ENCODE data around the gene AMZ1.

Gene AMZ1

GRCh38 chr7:2655870-2656614 lies 32.0 kb upstream of the AMZ1 start:
- no peak for DNase-seq (ENCODE audit: low read depth in 1 of 2, low spot score in 1 of 2)
- TF ChIP-seq JUND (IDR thresholded peaks at IDR 0.05; ENCODE audit: low read depth) = no peak
- in situ Hi-C loops (cut with HindIII; ENCODE audit: low pct_unique_long_range_greater_than_20kb, low sequenced_read_pairs) = no loop called here

DNA sequence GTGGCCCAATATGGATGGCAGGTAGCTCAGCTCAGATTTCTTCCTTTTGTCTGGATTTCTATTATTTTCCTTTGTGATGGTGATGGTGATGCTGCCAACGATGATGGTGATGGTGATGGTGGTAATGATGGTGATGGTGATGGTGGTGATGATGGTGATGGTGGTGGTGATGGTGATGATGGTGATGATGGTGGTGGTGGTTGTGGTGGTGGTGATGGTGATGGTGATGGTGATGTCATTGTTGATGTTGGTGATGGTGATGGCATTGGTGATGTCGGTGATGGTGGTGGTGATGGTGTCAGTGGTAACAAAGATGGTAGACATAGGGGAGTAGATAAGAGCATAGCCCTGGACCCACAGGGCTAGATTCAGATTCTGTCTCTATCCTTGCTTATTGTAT lies 30.8 kb upstream of the AMZ1 start:
- no peak for DNase-seq (ENCODE audit: low read depth in 1 of 2, low spot score in 1 of 2)
- in situ Hi-C loops (cut with HindIII; ENCODE audit: low pct_unique_long_range_greater_than_20kb, low sequenced_read_pairs) = no loop called here
- no peak for TF ChIP-seq JUND (IDR thresholded peaks at IDR 0.05; ENCODE audit: low read depth)

DNA sequence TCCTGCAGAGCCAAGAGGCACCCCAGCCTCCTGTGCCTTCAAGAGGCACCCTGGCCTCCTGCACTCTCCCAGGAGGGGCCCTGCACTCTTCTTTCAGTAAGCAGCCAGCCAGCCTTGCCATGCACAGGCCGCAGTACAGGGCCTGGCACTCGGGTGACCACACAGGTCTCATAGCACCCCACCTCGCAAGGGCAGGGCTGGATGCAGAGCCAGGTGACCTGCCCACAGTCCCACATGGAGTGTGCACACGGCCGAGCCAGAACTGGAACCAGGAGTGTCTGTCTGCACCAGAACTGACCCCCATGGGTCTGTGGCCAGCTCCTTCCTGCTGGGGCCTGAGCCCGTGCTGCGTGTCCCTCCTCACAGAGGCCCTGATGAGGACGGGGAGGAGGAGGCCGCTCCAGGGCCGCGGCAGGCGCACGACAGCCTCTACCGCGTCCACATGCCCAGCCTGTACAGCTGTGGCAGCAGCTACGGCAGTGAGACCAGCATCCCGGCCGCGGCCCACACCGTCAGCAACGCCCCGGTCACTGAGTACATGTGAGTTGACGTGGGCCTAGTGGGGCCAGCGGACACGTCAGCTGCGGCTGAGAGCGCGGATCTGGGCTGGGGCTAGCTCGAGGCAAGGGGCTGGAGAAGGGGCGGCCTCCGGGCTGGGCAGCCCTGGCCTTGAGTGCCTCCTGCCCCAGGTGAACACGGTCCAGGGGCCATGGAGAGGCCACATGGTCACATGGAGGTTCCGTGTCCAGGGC lies 29.9 kb upstream of the AMZ1 start:
- TF ChIP-seq JUND (IDR thresholded peaks at IDR 0.05; ENCODE audit: low read depth) = no peak
- in situ Hi-C loops (cut with HindIII; ENCODE audit: low pct_unique_long_range_greater_than_20kb, low sequenced_read_pairs) = no loop called here
- no peak for DNase-seq (ENCODE audit: low read depth in 1 of 2, low spot score in 1 of 2)

- in situ Hi-C loops (cut with HindIII; ENCODE audit: low pct_unique_long_range_greater_than_20kb, low sequenced_read_pairs) = no loop called here
- no peak for DNase-seq (ENCODE audit: low read depth in 1 of 2, low spot score in 1 of 2)
- no peak for TF ChIP-seq JUND (IDR thresholded peaks at IDR 0.05; ENCODE audit: low read depth)
These were observed 29.1 kb upstream of the AMZ1 start for GRCh38 chr7:2658941-2659340.

DNA sequence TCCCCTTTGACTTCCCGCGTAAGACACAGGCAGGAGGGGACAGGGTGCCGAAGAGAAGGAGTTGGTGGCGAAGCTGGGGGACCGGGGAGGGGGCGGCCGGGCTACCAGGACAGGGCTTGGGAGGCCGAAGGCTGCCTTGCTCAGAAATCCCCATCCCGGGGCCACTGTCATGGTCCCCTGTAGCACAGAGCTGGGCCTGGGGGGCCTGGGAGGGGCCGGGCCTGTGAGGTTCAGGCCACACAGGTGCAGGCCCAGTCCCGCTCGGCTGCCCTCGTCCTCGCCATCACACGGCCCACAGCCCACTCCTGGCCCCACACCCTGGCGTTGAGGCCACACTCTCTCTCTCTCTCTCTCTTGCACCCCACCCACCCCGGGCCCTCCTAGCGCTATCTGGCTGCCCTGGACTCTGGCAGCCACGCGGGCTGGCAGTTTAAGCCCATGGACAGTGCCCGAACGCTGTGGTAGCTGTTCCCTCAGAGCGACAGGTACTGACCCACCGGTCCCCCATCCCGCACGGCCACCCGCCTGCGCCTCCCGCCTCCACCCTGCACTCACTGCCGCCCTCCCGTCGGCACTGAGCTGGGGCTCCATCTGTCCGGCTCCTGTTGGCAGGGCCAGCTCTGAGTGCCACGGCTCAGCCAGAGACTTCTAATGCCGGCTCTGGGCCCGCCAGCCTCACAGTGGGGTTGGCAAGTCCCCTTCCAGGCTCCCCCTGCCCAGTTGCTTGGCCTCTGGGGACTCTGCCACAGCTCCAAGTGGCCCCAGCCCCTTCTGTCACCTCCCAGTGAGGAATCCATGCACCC lies 28.2 kb upstream of the AMZ1 start:
- DNase-seq (ENCODE audit: low read depth in 1 of 2, low spot score in 1 of 2) = no peak
- no peak for TF ChIP-seq JUND (IDR thresholded peaks at IDR 0.05; ENCODE audit: low read depth)
- in situ Hi-C loops (cut with HindIII; ENCODE audit: low pct_unique_long_range_greater_than_20kb, low sequenced_read_pairs) = no loop called here

- in situ Hi-C loops (cut with HindIII; ENCODE audit: low pct_unique_long_range_greater_than_20kb, low sequenced_read_pairs) = no loop called here
- DNase-seq (ENCODE audit: low read depth in 1 of 2, low spot score in 1 of 2) = no peak
- no peak for TF ChIP-seq JUND (IDR thresholded peaks at IDR 0.05; ENCODE audit: low read depth)
These were observed 27.5 kb upstream of the AMZ1 start for GRCh38 chr7:2660359-2661095.

- no peak for DNase-seq (ENCODE audit: low read depth in 1 of 2, low spot score in 1 of 2)
- in situ Hi-C loops (cut with HindIII; ENCODE audit: low pct_unique_long_range_greater_than_20kb, low sequenced_read_pairs) = no loop called here
- no peak for TF ChIP-seq JUND (IDR thresholded peaks at IDR 0.05; ENCODE audit: low read depth)
These were observed 26.9 kb upstream of the AMZ1 start for GRCh38 chr7:2661096-2661449.

DNA sequence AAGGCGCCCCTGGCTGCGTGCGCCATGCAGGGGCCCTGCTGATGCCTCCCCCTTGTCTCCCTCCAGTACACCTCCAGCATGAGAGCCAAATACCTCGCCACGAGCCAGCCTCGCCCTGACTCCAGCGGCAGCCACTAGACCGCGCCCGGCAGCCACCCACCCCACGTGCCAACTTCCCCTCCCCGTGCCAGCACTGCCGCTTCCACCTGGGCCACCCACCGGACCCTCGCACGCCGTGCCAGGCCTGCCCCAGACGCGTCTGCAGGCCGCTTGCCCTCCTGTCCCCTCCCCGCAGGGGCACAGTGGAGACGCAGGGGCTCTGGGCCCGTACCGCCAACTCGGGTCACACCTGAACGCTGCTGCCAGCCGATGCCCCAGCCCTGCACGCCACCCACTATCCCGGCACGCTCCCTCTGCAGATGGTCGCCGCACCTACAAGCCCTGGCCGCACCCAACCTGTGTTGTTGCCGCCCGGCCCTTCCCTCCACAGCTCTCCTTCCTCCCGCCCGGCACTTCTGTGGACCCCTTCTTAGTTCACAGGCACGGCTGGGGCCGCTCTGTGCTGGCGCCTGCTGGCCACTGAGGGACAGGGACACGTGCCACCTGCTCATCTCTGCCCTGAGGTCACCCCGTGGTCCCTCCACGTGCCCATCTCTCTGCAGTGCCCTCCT lies 26.3 kb upstream of the AMZ1 start:
- TF ChIP-seq JUND (IDR thresholded peaks at IDR 0.05; ENCODE audit: low read depth) = no peak
- DNase-seq (ENCODE audit: low read depth in 1 of 2, low spot score in 1 of 2) = no peak
- in situ Hi-C loops (cut with HindIII; ENCODE audit: low pct_unique_long_range_greater_than_20kb, low sequenced_read_pairs) = no loop called here

DNA sequence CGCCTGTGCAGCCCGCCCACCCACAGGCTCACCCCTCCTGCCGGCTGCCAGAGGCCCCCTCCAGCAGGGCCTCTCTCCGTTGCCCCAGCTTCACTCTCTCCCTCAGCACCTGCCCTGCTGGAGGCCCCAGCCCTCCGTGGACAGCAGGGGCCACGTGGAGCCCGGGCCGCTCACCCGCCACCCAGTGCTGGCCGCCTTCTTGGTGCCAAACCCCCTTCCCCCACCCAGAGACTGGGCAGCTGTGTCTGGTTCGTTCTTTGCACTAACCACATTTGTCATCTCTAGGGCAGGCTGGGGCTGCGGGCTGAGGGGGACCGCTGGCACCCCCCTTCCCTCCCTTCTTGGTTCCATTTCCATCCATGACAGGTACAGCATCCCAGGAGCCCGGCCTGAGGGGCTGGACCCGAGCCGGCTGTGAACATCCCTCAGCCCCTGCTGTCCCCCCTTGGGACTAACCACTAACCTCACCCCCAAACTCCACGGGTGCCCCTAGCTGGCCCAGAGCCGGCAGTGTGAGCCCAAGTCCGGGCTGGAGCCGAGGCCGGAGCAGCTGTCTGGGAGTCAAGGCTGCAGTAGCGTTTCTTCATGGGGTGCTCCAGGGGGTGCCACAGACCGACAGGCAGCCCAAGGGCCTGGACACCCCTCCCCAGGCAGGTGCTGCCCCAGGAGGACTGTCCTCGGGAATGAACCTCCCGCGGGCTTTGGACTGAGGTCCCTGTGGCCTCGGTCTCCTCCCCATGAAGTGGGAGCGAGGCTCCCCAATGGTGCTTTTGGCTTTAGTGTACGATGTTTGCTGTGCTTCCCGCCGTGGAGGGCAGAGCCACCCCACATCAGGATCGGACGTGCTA lies 25.5 kb upstream of the AMZ1 start:
- no peak for DNase-seq (ENCODE audit: low read depth in 1 of 2, low spot score in 1 of 2)
- in situ Hi-C loops (cut with HindIII; ENCODE audit: low pct_unique_long_range_greater_than_20kb, low sequenced_read_pairs) = no loop called here
- TF ChIP-seq JUND (IDR thresholded peaks at IDR 0.05; ENCODE audit: low read depth) = no peak

DNA sequence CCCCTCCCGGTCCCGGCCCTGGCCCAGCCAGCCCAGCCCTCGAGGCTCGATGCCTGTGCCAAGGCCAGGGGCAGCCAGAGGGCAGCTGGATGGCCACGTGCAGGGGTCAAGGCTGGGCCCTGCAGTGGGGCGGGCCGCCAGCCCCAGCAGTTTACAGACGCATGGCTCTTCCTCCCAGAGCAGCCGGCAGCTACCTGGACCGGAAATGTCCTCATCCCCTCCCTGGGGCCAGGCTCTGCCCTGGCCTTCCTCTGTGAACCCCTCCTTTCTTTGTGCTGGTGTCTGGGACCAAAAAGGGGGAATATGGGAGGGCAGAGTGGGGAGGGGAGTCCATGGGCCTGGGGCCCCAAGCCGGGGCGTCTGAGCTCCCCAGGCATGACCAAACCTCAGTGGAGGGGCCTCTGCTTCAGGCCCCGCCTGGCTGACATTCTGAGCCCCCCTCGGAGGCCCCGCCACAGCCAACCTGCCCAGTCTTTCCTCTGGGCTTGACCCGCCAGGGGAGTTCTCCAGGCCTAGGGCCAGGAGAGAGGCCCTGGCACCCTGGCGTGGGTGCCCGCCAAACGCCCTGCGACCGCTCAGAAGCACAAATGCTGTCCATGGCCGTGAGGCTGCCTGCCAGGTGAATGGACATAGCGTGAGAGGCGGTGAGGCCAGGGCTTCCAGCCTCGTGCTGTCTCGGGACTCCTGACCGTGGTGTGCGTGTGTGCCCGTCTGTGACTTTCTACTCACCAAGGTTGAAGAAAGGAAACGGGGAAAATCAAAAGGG lies 24.7 kb upstream of the AMZ1 start:
- no peak for DNase-seq (ENCODE audit: low read depth in 1 of 2, low spot score in 1 of 2)
- no peak for TF ChIP-seq JUND (IDR thresholded peaks at IDR 0.05; ENCODE audit: low read depth)
- in situ Hi-C loops (cut with HindIII; ENCODE audit: low pct_unique_long_range_greater_than_20kb, low sequenced_read_pairs) = no loop called here

Data from T47D (cell line).